Parathyroid adenoma (tissue), 2 donors: ENCODE measurements around the gene ITGAX.

Source experiments
- H2AFZ ChIP-seq: fragments of 300-600 bp; sonication (generic); one replicate; pipeline ENCODE4 v1.7.0; 2017; ENCODE audit warnings: antibody characterized with exemption, mild to moderate bottlenecking
- H3K27ac ChIP-seq: fragments of 300-600 bp; sonication (generic); one replicate; pipeline ENCODE4 v1.7.0; 2017
- H3K27me3 ChIP-seq: fragments of 300-600 bp; sonication (generic); one replicate; pipeline ENCODE4 v1.7.0; 2017; ENCODE audit warnings: low read length; ENCODE audit not compliant: control insufficient read depth, insufficient read depth
- H3K36me3 ChIP-seq: fragments of 300-600 bp; sonication (generic); one replicate; pipeline ENCODE4 v1.7.0; 2017; ENCODE audit warnings: low read length; ENCODE audit not compliant: control insufficient read depth, insufficient read depth
- H3K4me1 ChIP-seq: fragments of 300-600 bp; sonication (generic); one replicate; pipeline ENCODE4 v1.7.0; 2017; ENCODE audit warnings: control low read depth
- H3K4me2 ChIP-seq: fragments of 300-600 bp; sonication (generic); one replicate; pipeline ENCODE4 v1.7.0; 2017; ENCODE audit warnings: low read length
- H3K4me3 ChIP-seq: fragments of 300-600 bp; sonication (generic); one replicate; pipeline ENCODE4 v1.7.0; 2017; ENCODE audit warnings: low read depth, low read length
- H3K79me2 ChIP-seq: fragments of 300-600 bp; sonication (generic); one replicate; pipeline ENCODE4 v1.7.0; 2017; ENCODE audit warnings: control low read depth
- H3K9ac ChIP-seq: fragments of 300-600 bp; sonication (generic); one replicate; pipeline ENCODE4 v1.7.0; 2017; ENCODE audit warnings: mild to moderate bottlenecking
- H3K9me3 ChIP-seq: fragments of 300-600 bp; sonication (generic); one replicate; pipeline ENCODE4 v1.7.0; 2017; ENCODE audit warnings: low read length; ENCODE audit not compliant: control insufficient read depth
- TF ChIP-seq, protein P1 (sequence below): fragments of 300-600 bp; sonication (generic); IDR thresholded peaks from one replicate; pipeline ENCODE4 v1.7.0; 2017; ENCODE audit warnings: antibody characterized with exemption, mild to moderate bottlenecking
- donor health status: primary hyperparathyroidism.

ITGAX gene

DNA sequence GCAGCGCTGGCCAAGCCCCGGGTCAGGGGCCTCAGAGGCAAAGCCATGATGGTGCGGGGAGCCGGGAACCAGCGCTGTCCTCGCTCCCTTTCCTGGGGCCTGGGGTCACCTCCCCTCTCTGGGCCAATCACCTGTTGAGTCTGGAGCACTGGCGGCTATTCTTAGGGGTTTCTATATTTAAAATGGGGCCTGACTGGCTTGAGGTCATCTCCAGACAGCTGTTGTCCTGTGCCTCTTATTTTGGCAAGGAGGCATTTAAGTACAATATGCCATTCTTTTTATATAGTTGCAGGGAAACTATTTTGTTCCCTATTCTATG is 73.3 kb downstream of the ITGAX start, which contains the start of gene COX6A2:
Gene COX6A2 (minus strand): TSS at position 82 of the 319 bp plus-strand sequence. CDS start 35 bp downstream, at position 47.
- Histone ChIP-seq H3K27me3 (no peaks in the 10 kb centered on the region), H3K27ac (no peak within 1 kb of the TSS), H3K4me3 (peak within 1 kb of the TSS; percentile 58), H3K4me1 (peaks cover 2% of the 10 kb centered on the region), H3K4me2 (peak within 1 kb of the TSS; percentile 65), H3K9me3 (no peaks in the 10 kb centered on the region), H3K36me3 (no peaks in the 10 kb centered on the region), H3K79me2 (no peaks in the 10 kb centered on the region), H2AFZ (peak within 1 kb of the TSS; percentile 83), H3K9ac (no peak within 1 kb of the TSS)
- TF ChIP-seq, protein P1, sequence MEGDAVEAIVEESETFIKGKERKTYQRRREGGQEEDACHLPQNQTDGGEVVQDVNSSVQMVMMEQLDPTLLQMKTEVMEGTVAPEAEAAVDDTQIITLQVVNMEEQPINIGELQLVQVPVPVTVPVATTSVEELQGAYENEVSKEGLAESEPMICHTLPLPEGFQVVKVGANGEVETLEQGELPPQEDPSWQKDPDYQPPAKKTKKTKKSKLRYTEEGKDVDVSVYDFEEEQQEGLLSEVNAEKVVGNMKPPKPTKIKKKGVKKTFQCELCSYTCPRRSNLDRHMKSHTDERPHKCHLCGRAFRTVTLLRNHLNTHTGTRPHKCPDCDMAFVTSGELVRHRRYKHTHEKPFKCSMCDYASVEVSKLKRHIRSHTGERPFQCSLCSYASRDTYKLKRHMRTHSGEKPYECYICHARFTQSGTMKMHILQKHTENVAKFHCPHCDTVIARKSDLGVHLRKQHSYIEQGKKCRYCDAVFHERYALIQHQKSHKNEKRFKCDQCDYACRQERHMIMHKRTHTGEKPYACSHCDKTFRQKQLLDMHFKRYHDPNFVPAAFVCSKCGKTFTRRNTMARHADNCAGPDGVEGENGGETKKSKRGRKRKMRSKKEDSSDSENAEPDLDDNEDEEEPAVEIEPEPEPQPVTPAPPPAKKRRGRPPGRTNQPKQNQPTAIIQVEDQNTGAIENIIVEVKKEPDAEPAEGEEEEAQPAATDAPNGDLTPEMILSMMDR, result no peak

DNA sequence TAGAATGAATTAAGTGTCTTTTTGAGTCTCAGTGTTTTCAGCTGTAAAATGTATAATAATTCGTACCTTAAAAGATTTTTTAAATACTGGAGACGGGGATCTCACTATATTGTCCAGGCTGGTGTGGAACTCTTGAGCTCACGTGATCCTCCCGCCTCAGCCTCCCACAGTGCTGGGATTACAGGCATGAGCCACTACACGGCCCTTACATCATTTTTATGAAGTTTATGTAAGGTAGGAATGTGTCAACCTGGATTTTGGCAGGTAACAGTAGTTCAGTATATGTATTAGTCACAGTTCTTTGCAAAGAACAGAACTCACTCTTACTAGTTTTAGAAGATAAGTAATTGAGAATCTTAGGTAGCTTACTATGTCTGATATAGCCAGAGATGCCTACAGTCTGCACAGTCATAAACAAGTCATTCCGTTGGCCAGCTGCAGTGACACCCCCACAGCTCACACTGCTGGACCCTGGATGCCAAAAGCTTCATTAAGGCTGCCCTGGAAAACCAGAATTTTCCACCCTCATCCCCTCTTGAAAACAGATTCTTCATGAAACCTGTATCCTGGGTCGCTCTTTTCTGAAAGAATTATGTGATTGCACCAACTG is 73.8 kb downstream of the ITGAX start:
- Histone ChIP-seq H3K4me1 (peaks cover 2% of the 10 kb centered on the region), H3K4me3 (no peak overlapping the region), H3K4me2 (peak overlapping the region; percentile 55), H3K9ac (no peak overlapping the region), H3K79me2 (no peaks in the 10 kb centered on the region), H2AFZ (no peak overlapping the region), H3K27ac (no peak overlapping the region), H3K36me3 (no peaks in the 10 kb centered on the region), H3K27me3 (no peaks in the 10 kb centered on the region), H3K9me3 (no peaks in the 10 kb centered on the region)
- TF ChIP-seq, protein P1, result no peak

DNA sequence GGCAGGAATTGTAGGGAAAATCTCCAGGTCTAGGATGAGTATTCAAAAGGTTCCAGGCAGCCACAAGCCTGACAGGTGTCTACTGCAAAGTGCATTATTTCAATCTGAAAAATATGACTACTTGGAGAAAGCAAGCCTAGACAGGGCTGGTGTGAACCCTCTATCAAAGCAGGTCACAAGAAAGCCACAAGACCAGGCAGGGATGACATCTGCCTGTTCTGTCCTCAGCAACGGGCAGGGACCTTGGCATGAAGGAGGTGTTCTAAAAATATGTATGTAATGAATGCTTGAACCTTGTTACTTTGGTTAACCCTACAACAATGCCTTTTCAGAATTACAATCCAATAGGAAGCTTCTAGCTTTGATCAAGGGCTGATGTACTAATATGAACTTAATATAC is 74.3 kb downstream of the ITGAX start:
- Histone ChIP-seq H3K79me2 (no peaks in the 10 kb centered on the region), H3K27ac (no peak overlapping the region), H3K36me3 (no peaks in the 10 kb centered on the region), H3K27me3 (no peaks in the 10 kb centered on the region), H3K9ac (no peak overlapping the region), H3K9me3 (no peaks in the 10 kb centered on the region), H2AFZ (no peak overlapping the region), H3K4me3 (no peak overlapping the region), H3K4me2 (no peak overlapping the region), H3K4me1 (peaks cover 2% of the 10 kb centered on the region)
- TF ChIP-seq, protein P1, result no peak

DNA sequence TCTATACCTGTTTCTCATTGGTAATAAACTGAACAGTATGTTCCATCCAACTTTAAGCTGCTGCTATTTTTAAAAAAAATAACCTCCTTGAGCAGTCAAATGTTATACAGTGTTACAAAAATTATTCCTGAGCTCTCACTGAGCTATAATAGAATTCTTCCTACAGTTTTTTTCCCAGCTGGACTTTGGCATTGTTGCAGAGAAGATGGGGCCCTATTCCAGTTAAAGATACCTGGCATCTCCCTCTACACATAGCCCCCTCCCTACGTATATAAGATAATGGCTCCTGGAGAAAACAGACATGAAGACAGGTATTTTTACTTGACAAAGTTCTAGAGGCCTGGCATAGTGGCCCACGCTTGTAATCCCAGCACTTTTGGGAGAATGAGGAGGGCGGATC is 74.8 kb downstream of the ITGAX start:
- Histone ChIP-seq H3K27me3 (no peaks in the 10 kb centered on the region), H3K9me3 (no peaks in the 10 kb centered on the region), H3K9ac (no peak overlapping the region), H3K4me3 (no peak overlapping the region), H2AFZ (no peak overlapping the region), H3K36me3 (no peaks in the 10 kb centered on the region), H3K79me2 (no peaks in the 10 kb centered on the region), H3K4me2 (no peak overlapping the region), H3K4me1 (peaks cover 2% of the 10 kb centered on the region), H3K27ac (no peak overlapping the region)
- TF ChIP-seq, protein P1, result no peak

DNA sequence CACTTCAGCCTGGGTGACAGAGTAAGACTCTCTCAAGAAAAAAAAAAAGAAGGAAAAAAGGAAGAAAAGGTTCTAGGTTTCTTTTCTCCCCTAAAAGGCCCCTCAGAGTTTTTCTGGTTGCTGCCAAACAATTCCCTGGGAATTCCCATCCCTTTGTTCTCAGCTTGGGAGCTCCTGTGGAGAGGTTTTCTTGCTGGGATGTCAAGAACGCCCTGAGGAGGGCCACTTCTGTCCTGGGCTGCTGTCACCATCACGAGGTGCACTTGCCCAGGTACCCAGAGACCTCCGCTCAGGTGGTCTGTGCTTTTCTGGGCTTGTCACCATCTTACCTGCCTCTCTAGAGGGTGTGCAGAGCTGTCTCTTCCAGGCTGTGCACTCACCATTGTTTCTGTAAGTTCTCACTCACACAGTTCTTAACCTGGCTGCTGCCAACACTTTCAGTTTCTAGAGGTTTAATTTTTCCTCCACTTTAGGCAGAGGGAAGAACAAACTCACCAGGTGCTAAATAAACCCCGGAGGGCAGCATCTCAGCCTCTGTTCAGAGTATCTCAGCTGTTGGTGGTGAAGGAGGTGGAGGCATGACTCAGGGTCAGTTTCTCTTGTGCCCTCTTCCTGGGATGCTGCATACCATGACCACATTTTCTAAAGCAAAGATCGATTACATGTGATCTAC is 75.5 kb downstream of the ITGAX start:
- Histone ChIP-seq H3K4me3 (no peak overlapping the region), H3K27ac (no peak overlapping the region), H3K9me3 (no peaks in the 10 kb centered on the region), H2AFZ (no peak overlapping the region), H3K9ac (no peak overlapping the region), H3K27me3 (no peaks in the 10 kb centered on the region), H3K36me3 (no peaks in the 10 kb centered on the region), H3K79me2 (no peaks in the 10 kb centered on the region), H3K4me2 (no peak overlapping the region), H3K4me1 (peaks cover 2% of the 10 kb centered on the region)
- TF ChIP-seq, protein P1, result no peak
